Measurements from ENCODE around the gene DOCK1.

The DOCK1 gene

GRCh38 chr10:127332631-127333030 lies 427.4 kb downstream of the DOCK1 start:
- no peak for DNase-seq

- DNase-seq: no peak
Observed at GRCh38 chr10:127337801-127338200, 432.6 kb downstream of the DOCK1 start.

- no peak for DNase-seq
Observed at GRCh38 chr10:127338399-127339110, 433.3 kb downstream of the DOCK1 start.

GRCh38 chr10:127343821-127344220 lies 438.6 kb downstream of the DOCK1 start:
- no peak for DNase-seq

- DNase-seq: no peak
Observed at GRCh38 chr10:127344346-127344745, 439.1 kb downstream of the DOCK1 start.

- DNase-seq: no peak
Observed at GRCh38 chr10:127345231-127345965, 440.2 kb downstream of the DOCK1 start.

GRCh38 chr10:127346604-127347003 lies 441.4 kb downstream of the DOCK1 start:
- DNase-seq: peak; percentile 11 to 35 (median 34)

GRCh38 chr10:127347202-127347959 lies 442.2 kb downstream of the DOCK1 start:
- DNase-seq: no peak

GRCh38 chr10:127349737-127350136 lies 444.5 kb downstream of the DOCK1 start:
- DNase-seq: no peak

GRCh38 chr10:127351542-127351941 lies 446.3 kb downstream of the DOCK1 start:
- DNase-seq: no peak

GRCh38 chr10:127353544-127353943 lies 448.3 kb downstream of the DOCK1 start:
- no peak for DNase-seq

- peak; percentile 21 to 33 (median 30) for DNase-seq
Observed at GRCh38 chr10:127354255-127354654, 449.0 kb downstream of the DOCK1 start.

- DNase-seq: no peak
Observed at GRCh38 chr10:127354992-127355391, 449.8 kb downstream of the DOCK1 start.

- no peak for DNase-seq
Observed at GRCh38 chr10:127356360-127356759, 451.1 kb downstream of the DOCK1 start.

- DNase-seq: no peak
Observed at GRCh38 chr10:127357265-127357664, 452.0 kb downstream of the DOCK1 start.

GRCh38 chr10:127358337-127358736 lies 453.1 kb downstream of the DOCK1 start:
- DNase-seq: no peak

GRCh38 chr10:127364034-127364433 lies 458.8 kb downstream of the DOCK1 start:
- DNase-seq: no peak

- DNase-seq: no peak
Observed at GRCh38 chr10:127368101-127368500, 462.9 kb downstream of the DOCK1 start.

GRCh38 chr10:127368929-127369328 lies 463.7 kb downstream of the DOCK1 start:
- DNase-seq: no peak

GRCh38 chr10:127370601-127371000 lies 465.4 kb downstream of the DOCK1 start:
- DNase-seq: no peak

GRCh38 chr10:127372361-127372760 lies 467.1 kb downstream of the DOCK1 start:
- DNase-seq: no peak

- no peak for DNase-seq
Observed at GRCh38 chr10:127374074-127374680, 468.9 kb downstream of the DOCK1 start.

- no peak for DNase-seq
Observed at GRCh38 chr10:127374901-127375300, 469.7 kb downstream of the DOCK1 start.

Measured in suppressor macrophage treated with lipopolysaccharide for 1 hour (primary cell).